Measurements from ENCODE around the gene RHOC.

RHOC gene

DNA sequence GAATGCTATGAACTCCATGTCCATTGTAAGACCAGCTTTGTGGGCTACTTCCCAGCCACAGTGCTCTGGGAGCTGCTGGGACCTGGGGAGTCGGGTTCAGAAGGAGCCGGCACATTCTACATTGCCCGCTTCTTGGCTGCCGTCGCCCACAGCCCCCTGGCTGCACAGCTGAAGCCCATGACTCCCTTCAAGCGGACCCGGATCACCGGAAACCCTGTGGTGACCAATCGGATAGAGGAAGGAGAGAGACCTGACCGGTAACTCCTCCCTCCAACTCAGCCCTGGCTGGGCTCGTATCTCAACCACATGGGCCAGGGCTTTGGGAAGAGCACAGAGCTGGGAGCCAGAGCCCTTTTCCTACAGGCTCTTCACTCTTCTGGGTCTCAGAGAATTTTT is 17.1 kb downstream of the RHOC start:
- Histone ChIP-seq H3K27me3 (ENCODE audit: insufficient read depth, poor library complexity, severe bottlenecking) (no peaks in the 10 kb centered on the region), H3K4me3 (replicated peaks; ENCODE audit: insufficient read depth, low read length) (no peak overlapping the region), H3K27ac (replicated peaks) (no peak overlapping the region)
- DNase-seq (ENCODE audit: low read depth in 1 of 2, low spot score in 1 of 2) = no peak
- TF ChIP-seq GABPA (IDR thresholded peaks at IDR 0.05; ENCODE audit: low read depth) (no peak), SPI1 (IDR thresholded peaks at IDR 0.05; ENCODE audit: borderline replicate concordance, low read depth) (no peak), POLR2AphosphoS5 (IDR thresholded peaks at IDR 0.05; ENCODE audit: low read depth) (no peak)
- TF ChIP-seq, protein P1, sequence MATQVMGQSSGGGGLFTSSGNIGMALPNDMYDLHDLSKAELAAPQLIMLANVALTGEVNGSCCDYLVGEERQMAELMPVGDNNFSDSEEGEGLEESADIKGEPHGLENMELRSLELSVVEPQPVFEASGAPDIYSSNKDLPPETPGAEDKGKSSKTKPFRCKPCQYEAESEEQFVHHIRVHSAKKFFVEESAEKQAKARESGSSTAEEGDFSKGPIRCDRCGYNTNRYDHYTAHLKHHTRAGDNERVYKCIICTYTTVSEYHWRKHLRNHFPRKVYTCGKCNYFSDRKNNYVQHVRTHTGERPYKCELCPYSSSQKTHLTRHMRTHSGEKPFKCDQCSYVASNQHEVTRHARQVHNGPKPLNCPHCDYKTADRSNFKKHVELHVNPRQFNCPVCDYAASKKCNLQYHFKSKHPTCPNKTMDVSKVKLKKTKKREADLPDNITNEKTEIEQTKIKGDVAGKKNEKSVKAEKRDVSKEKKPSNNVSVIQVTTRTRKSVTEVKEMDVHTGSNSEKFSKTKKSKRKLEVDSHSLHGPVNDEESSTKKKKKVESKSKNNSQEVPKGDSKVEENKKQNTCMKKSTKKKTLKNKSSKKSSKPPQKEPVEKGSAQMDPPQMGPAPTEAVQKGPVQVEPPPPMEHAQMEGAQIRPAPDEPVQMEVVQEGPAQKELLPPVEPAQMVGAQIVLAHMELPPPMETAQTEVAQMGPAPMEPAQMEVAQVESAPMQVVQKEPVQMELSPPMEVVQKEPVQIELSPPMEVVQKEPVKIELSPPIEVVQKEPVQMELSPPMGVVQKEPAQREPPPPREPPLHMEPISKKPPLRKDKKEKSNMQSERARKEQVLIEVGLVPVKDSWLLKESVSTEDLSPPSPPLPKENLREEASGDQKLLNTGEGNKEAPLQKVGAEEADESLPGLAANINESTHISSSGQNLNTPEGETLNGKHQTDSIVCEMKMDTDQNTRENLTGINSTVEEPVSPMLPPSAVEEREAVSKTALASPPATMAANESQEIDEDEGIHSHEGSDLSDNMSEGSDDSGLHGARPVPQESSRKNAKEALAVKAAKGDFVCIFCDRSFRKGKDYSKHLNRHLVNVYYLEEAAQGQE (IDR thresholded peaks at IDR 0.05; ENCODE audit: insufficient replicate concordance, low read depth) = no peak
- TF ChIP-seq, protein P2, sequence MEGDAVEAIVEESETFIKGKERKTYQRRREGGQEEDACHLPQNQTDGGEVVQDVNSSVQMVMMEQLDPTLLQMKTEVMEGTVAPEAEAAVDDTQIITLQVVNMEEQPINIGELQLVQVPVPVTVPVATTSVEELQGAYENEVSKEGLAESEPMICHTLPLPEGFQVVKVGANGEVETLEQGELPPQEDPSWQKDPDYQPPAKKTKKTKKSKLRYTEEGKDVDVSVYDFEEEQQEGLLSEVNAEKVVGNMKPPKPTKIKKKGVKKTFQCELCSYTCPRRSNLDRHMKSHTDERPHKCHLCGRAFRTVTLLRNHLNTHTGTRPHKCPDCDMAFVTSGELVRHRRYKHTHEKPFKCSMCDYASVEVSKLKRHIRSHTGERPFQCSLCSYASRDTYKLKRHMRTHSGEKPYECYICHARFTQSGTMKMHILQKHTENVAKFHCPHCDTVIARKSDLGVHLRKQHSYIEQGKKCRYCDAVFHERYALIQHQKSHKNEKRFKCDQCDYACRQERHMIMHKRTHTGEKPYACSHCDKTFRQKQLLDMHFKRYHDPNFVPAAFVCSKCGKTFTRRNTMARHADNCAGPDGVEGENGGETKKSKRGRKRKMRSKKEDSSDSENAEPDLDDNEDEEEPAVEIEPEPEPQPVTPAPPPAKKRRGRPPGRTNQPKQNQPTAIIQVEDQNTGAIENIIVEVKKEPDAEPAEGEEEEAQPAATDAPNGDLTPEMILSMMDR (IDR thresholded peaks at IDR 0.05; ENCODE audit: insufficient read depth, low read length) = no peak

DNA sequence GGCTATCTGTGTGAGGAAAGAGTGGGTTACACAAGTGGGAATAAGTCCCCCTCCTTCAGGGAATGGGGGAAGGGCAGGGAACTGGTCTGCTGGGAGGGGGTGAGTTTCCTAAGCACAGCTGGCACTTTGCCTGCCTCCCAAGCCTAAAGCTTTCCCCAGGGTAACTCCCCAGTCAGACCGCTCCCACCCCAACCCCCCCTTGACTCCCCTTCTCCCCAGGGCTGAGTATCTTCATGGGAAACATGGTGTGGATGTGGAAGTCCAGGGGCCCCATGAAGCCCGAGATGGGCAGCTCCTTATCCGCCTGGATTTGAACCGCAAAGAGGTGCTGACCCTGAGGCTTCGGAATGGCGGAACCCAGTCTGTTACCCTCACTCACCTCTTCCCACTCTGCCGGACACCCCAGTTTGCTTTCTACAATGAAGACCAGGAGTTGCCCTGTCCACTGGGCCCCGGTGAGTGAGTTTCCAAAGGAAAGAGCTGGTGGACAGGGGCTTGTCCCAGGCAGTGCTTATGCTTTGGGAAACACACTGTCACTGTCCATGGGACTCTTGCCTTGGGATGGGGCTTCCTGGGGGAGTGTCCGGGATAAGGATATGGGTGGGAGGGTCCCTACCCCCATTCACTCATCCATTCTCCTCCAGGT is 17.6 kb downstream of the RHOC start:
- no peak for DNase-seq (ENCODE audit: low read depth in 1 of 2, low spot score in 1 of 2)
- no peak overlapping the region for H3K4me3 ChIP-seq (replicated peaks; ENCODE audit: insufficient read depth, low read length)
- TF ChIP-seq GABPA (IDR thresholded peaks at IDR 0.05; ENCODE audit: low read depth) = no peak
- TF ChIP-seq POLR2AphosphoS5 (IDR thresholded peaks at IDR 0.05; ENCODE audit: low read depth) = no peak
- H3K27me3 ChIP-seq (ENCODE audit: insufficient read depth, poor library complexity, severe bottlenecking) = no peaks in the 10 kb centered on the region
- H3K27ac ChIP-seq (replicated peaks) = no peak overlapping the region

DNA sequence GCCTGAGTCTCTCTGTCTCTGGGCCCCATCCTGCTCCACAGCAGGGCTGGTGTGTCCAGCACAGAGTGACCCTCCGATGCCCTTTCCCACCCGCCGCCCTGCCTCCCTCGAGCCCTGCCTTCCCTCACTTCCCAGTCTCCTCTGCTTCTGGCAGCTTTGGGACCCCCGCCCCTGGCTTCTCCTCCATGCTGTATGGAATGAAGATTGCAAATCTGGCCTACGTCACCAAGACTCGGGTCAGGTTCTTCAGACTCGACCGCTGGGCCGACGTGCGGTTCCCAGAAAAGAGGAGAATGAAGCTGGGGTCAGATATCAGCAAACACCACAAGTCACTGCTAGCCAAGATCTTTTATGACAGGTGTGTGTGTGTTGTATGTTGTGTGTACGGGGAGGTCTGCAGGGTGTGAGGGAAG is 18.1 kb downstream of the RHOC start:
- Histone ChIP-seq H3K4me3 (replicated peaks; ENCODE audit: insufficient read depth, low read length) (no peak overlapping the region), H3K27ac (replicated peaks) (no peak overlapping the region), H3K27me3 (ENCODE audit: insufficient read depth, poor library complexity, severe bottlenecking) (no peaks in the 10 kb centered on the region)
- no peak for TF ChIP-seq POLR2AphosphoS5 (IDR thresholded peaks at IDR 0.05; ENCODE audit: low read depth)
- TF ChIP-seq, protein P1 (IDR thresholded peaks at IDR 0.05; ENCODE audit: insufficient replicate concordance, low read depth) = no peak
- no peak for TF ChIP-seq SPI1 (IDR thresholded peaks at IDR 0.05; ENCODE audit: borderline replicate concordance, low read depth)
- TF ChIP-seq, protein P2 (IDR thresholded peaks at IDR 0.05; ENCODE audit: insufficient read depth, low read length) = no peak
- TF ChIP-seq GABPA (IDR thresholded peaks at IDR 0.05; ENCODE audit: low read depth) = no peak
- DNase-seq (ENCODE audit: low read depth in 1 of 2, low spot score in 1 of 2) = no peak

DNA sequence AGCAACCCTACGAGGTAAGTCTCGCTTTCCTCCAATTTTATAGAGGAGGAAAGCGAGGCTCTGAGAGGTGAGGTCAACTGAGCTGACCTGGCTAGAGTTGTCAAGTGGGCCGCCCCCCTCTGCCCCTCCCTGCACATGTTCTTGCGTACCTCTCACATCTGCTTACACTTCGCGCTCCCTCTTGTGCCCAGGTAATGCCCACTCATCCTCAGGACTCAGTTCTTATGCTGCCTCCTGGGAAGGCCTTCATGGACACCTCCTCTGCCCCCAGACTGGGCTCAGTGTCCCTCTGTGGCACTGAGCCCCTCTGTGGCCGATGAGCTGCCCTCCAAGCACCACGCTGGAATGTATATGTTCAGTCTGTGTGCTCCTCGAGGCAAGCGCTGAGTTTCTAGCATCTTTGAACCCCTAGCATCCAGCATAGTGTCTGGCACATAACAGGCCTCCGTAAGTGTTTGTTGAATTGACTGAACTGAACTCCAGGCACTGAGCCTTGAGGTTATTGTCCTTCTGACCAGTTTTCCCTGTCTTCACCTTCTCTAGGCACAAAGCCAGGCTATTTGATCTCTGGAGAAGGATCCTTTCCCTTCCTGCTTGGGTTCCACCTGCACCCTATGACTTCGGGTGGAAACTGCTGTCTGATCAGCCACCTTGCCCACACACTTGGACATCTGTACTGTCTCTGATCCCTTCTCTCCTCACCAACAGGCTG is 19.0 kb downstream of the RHOC start:
- no peak for DNase-seq (ENCODE audit: low read depth in 1 of 2, low spot score in 1 of 2)
- no peaks in the 10 kb centered on the region for H3K27me3 ChIP-seq (ENCODE audit: insufficient read depth, poor library complexity, severe bottlenecking)
- TF ChIP-seq, protein P2 (IDR thresholded peaks at IDR 0.05; ENCODE audit: insufficient read depth, low read length) = no peak
- no peak for TF ChIP-seq POLR2AphosphoS5 (IDR thresholded peaks at IDR 0.05; ENCODE audit: low read depth)
- no peak for TF ChIP-seq SPI1 (IDR thresholded peaks at IDR 0.05; ENCODE audit: borderline replicate concordance, low read depth)
- TF ChIP-seq GABPA (IDR thresholded peaks at IDR 0.05; ENCODE audit: low read depth) = no peak
- TF ChIP-seq, protein P1 (IDR thresholded peaks at IDR 0.05; ENCODE audit: insufficient replicate concordance, low read depth) = no peak
- no peak overlapping the region for H3K27ac ChIP-seq (replicated peaks)
- H3K4me3 ChIP-seq (replicated peaks; ENCODE audit: insufficient read depth, low read length) = no peak overlapping the region

All from HL-60 (cell line).